Measurements from ENCODE around the gene DNER. TPM values are rescaled to one million over a fixed set of nuclear protein-coding genes. Genes with fewer than 3 reads are reported as not detected.

Gene DNER
- total RNA-seq, 1 donor from 2014 or later: 1.8 TPM

DNA sequence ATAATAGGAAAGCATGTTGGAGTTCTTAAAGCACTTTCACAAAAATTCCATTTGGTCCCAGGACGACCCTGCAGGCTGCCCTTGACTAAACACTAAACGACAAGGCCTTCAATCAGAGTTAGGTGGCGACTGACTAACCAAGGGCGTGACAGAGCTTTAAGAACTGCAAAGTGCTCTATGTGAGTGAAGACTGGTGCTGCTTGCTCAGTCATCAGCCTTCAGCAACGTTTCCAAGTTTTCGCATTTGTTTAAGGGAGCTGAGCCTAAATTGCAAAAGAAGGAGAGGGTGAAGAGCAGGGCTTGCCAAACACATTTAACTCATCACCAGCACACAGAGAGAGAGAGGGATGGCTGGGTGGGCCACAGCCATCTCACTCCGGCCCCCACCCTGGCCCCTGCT, 238.6 kb downstream of the DNER start:
- DNase-seq (ENCODE audit: low read depth) (peak; percentile 28), FAIRE-seq (no peak)
- Histone ChIP-seq H3K36me3 (ENCODE audit: control insufficient read depth, insufficient read depth, low read length) (no peaks in the 10 kb centered on the region), H3K4me3 (ENCODE audit: low read depth, low read length) (no peak overlapping the region), H3K27me3 (ENCODE audit: control insufficient read depth, insufficient read depth, low read length) (no peaks in the 10 kb centered on the region)
- no peak for TF ChIP-seq CTCF (IDR thresholded peaks at IDR 0.05; ENCODE audit: insufficient read depth, low read length, severe bottlenecking)

- FAIRE-seq (no peak), DNase-seq (ENCODE audit: low read depth) (no peak)
- H3K4me3 ChIP-seq (ENCODE audit: low read depth, low read length): no peak overlapping the region
- H3K27me3 ChIP-seq (ENCODE audit: control insufficient read depth, insufficient read depth, low read length): no peaks in the 10 kb centered on the region
- no peak for TF ChIP-seq CTCF (IDR thresholded peaks at IDR 0.05; ENCODE audit: insufficient read depth, low read length, severe bottlenecking)
- H3K36me3 ChIP-seq (ENCODE audit: control insufficient read depth, insufficient read depth, low read length): no peaks in the 10 kb centered on the region
These were observed 240.2 kb downstream of the DNER start for GRCh38 chr2:229474125-229474524.

GRCh38 chr2:229470781-229471180, 243.6 kb downstream of the DNER start:
- no peak overlapping the region for H3K4me3 ChIP-seq (ENCODE audit: low read depth, low read length)
- H3K36me3 ChIP-seq (ENCODE audit: control insufficient read depth, insufficient read depth, low read length): no peaks in the 10 kb centered on the region
- TF ChIP-seq CTCF (IDR thresholded peaks at IDR 0.05; ENCODE audit: insufficient read depth, low read length, severe bottlenecking): no peak
- FAIRE-seq (no peak), DNase-seq (ENCODE audit: low read depth) (no peak)
- H3K27me3 ChIP-seq (ENCODE audit: control insufficient read depth, insufficient read depth, low read length): no peaks in the 10 kb centered on the region

DNA sequence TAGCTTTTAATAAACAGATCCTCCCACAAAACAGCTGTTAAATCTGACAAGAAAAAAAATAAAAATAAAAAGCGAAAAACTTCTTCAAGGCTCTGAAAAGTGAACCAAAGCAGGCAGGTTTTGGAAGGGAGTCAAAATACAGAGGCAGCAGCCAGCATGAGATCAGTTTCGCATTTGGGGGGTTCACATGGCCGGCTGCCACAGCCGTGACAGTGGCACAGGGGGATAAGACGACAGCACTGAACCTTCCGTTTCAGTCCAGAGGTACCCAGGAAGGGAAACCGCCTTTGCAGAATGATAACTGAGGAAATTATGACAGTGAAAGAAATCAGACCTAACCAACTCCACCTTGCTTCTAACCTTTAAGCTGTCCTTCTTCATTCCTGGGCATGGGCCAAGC, 246.6 kb downstream of the DNER start:
- Histone ChIP-seq H3K27me3 (ENCODE audit: control insufficient read depth, insufficient read depth, low read length) (no peaks in the 10 kb centered on the region), H3K4me3 (ENCODE audit: low read depth, low read length) (no peak overlapping the region), H3K36me3 (ENCODE audit: control insufficient read depth, insufficient read depth, low read length) (no peaks in the 10 kb centered on the region)
- DNase-seq (ENCODE audit: low read depth) (no peak), FAIRE-seq (no peak)
- no peak for TF ChIP-seq CTCF (IDR thresholded peaks at IDR 0.05; ENCODE audit: insufficient read depth, low read length, severe bottlenecking)

DNA sequence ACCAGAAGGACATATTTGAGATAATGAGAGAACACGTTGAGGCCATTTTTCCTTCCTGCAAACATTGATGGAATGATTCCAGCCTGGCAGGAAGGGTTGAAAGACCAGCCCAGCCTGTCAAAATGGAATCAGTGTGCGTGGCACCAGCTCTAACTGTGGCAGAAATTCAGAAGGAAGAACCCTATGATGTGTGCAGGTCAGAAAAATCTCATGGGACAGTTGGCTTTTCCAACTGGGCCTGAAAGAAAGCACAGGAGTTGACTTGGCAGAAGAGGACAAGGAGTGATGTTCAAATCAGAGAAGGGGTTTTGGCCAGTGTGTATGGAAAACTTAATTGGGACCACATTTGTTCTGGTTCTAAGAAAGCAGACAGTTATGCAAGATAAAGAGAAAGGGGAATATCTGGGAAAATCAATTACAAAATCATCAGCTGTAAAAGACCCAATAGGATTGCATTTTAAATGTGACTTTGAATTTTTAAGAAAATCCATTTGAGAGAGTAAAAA, 250.5 kb downstream of the DNER start:
- TF ChIP-seq CTCF (IDR thresholded peaks at IDR 0.05; ENCODE audit: insufficient read depth, low read length, severe bottlenecking): no peak
- peak; percentile 52 for FAIRE-seq
- Histone ChIP-seq H3K27me3 (ENCODE audit: control insufficient read depth, insufficient read depth, low read length) (no peaks in the 10 kb centered on the region), H3K4me3 (ENCODE audit: low read depth, low read length) (no peak overlapping the region), H3K36me3 (ENCODE audit: control insufficient read depth, insufficient read depth, low read length) (no peaks in the 10 kb centered on the region)
- no peak for DNase-seq (ENCODE audit: low read depth)

- no peak for DNase-seq (ENCODE audit: low read depth)
- Histone ChIP-seq H3K4me3 (ENCODE audit: low read depth, low read length) (no peak overlapping the region), H3K36me3 (ENCODE audit: control insufficient read depth, insufficient read depth, low read length) (no peaks in the 10 kb centered on the region), H3K27me3 (ENCODE audit: control insufficient read depth, insufficient read depth, low read length) (no peaks in the 10 kb centered on the region)
- FAIRE-seq: no peak
- TF ChIP-seq CTCF (IDR thresholded peaks at IDR 0.05; ENCODE audit: insufficient read depth, low read length, severe bottlenecking): no peak
These were observed 252.2 kb downstream of the DNER start for GRCh38 chr2:229462112-229462511.

Data from bronchial epithelial cell (primary cell).